Measurements from ENCODE around the gene UNC45B. TPM values are rescaled to one million over a fixed set of nuclear protein-coding genes. Genes with fewer than 3 reads are reported as not detected.
"Not testable (repeated sequence)": the region's sequence is repeated elsewhere in the genome, so short reads cannot be mapped to it uniquely, and the experiment has no call there.

The UNC45B gene
- 0.08 TPM for polyA plus RNA-seq (ENCODE audit: insufficient read length)
- long read RNA-seq, donor 1, result 0 reads
- long read RNA-seq, donor 2, result 0 reads
- long read RNA-seq, donor 3, result 0 reads
- long read RNA-seq, donor 4, result 0 reads
- long read RNA-seq, donor 5, result 0 reads
- long read RNA-seq, donor 6, result 0 reads
- long read RNA-seq, donor 7, result 0 reads
- long read RNA-seq, donor 8, result 0 reads

DNA sequence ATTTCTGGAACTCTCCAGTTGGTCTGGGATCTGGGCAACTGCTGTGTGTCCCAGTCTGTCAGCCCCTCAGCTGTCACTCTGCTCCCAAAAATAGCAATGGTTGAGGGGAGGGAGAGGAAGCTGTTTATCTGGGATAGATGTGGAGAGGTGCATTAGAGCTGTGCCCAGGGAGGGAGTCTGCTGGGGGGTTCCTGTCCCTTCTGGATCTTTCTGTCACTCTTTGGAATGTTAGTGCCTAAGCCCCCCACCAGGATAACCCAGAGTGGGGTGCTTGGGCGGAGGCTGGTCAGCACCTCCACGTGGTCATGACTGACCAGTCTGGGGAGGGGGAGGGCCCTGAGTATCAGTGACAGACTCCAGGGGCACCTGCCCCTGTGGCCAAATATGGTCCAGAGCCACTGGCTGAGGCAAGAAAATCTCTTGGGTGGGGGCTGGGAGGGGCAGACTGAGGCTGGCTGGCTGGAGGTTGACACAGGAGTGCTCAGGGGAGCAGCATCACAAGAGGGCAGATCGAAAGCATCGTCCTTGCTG, at the start of gene UNC45B:
Gene UNC45B, plus strand, starts transcription at position 443 of the 531 bp plus-strand sequence. CDS start 447 bp downstream, outside the sequence.
- DNase-seq, result no peak

GRCh38 chr17:35099908-35100307, 47.7 kb upstream of the UNC45B start:
- no peak for DNase-seq

DNA sequence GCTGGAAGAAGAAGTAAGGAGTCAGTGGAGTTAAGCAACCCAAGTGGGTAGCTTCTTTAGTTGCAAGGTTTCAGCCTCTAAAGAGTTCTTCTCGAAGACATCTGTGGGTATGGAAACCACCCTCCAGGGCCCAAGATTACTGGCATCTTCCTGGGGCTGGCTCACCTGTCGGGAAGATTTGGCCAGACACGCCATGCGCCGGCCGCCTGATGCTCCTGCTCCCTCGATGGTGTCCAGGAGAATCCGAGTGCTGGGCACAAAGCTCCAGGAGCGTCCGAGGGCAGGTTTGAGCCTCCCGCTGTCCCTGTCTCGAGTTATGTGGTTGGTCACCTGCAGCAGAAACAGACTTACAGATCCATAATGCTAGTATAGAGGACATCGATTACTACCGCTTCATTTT, 46.6 kb upstream of the UNC45B start:
- DNase-seq, result no peak

DNA sequence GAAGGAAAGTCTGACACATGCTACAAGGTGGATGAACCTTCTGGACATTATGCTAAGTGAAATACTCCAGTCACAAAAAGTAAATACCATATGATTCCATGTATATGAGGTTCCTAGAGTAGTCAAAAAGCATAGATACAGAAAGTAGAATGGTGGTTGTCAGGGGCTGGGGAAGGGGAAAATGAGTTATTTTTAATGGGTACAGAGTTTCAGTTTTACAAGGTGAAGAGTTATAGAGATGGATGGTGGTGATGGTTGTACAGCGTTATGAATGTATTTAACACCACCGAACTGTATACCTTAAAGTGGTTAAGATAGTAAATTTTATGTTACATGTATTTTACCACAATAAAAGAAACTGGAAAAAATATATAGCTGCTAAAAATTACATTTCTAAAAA, 45.9 kb upstream of the UNC45B start:
- no peak for DNase-seq

DNA sequence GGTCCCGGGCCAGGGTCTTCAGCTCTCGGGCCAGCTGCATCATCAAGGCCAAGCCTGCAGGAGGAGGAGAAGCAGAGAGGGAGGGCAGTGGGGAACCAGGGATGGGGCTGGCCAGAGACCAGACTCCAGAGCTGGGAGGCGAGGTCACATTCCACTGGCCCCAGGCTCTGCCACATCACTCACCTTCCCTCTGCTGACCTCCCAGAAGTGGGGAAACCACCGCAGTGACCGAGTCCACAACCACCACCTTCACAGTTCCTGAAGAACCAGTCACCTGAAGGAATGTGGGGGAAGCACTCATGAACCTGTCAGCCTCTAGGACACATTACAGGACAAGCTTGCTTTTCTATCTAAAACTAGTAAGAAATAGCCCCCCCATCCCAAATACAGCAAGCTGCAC, 44.3 kb upstream of the UNC45B start:
- no peak for DNase-seq

DNA sequence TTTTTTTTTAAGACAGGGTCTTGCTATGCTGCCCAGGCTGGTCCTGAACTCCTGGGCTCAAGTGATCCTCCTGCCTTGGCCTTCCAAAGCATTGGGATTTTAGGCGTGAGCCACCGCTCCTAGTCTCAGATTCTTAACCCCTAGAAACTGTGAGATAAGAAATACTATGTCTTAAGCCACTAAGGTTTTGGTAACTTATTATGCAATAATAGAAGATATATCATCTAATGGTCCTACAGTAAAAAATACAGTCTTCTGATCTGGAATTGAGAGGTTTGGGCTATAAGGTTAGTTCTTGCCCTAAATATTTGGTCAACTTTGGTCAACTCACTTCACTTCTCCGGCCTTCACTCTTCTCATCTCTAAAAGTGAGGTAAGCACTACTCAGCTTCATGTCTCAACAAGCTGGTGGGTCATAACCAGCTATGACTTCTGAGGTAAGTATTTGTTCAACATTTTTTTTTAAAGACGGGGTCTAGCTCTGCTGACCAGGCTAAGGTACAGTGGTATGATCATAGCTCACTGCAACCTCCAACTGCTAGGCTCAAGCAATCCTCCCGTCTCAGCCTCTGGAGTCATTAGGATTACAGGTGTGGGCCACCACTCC, 42.7 kb upstream of the UNC45B start:
- DNase-seq, result no peak

DNA sequence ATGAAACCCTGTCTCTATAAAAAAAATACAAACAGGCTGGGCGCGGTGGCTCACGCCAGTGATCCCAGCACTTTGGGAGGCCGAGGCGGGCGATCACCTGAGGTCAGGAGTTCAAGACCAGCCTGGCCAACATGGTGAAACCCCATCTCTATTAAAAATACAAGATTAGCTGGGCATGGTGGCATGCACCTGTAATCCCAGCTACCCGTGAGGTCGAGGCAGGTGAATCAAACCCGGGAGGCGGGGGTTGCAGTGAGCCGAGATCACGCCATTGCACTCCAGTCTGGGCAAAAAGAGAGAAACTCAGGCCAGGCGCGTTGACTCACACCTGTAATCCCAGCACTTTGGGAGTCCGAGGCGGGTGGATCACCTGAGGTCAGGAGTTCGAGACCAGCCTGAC, 36.8 kb upstream of the UNC45B start:
- DNase-seq, result not testable (repeated sequence)

DNA sequence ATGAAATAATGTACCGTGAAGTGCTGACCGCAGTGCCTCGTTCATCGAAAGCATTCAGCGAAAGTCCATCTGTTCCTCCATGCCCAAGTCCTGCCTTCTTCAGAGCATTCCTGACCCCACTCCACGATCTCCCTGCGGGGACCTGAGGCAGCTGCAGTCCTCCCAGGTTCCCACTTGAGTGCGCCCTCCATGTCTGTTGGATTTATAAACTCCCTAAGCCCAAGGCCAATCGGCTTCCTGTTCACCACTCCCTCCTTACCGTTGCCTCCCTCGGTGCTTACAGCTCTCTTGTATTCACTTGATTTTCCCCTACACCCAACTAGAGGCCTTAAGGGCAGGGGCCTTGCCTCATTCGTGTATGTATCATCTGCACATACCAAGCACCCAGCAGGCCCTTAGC, 30.8 kb upstream of the UNC45B start:
- no peak for DNase-seq

DNA sequence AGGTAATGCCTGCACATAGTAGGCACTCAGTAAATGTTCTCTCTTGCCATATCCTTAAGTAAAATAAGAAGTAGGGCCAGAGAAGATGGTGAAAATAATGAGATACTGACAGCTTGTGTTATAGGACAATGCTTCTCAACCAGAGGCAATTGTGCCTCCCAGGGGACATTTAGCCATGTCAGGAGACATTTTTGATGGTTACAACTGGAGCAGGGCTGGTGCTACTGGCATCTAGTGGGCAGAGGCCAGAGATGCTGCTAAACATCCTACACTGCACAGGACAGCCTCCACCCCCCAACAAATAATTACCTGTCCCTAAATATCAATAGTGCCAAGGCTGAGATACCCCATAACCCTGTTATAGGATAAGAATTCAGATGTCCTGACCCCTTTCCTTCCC, 29.6 kb upstream of the UNC45B start:
- DNase-seq, result no peak

GRCh38 chr17:35119370-35120165, 28.0 kb upstream of the UNC45B start, which contains the start of gene RAD51D:
RAD51D (minus strand) TSS chr17:35119860; CDS start chr17:35119613, 247 bp downstream.
- DNase-seq, result peak; percentile 75

GRCh38 chr17:35121315-35121714, 26.3 kb upstream of the UNC45B start, which contains the start of gene FNDC8:
FNDC8 (plus strand) TSS chr17:35121615; CDS start chr17:35121694, 79 bp downstream.
- no peak for DNase-seq

DNA sequence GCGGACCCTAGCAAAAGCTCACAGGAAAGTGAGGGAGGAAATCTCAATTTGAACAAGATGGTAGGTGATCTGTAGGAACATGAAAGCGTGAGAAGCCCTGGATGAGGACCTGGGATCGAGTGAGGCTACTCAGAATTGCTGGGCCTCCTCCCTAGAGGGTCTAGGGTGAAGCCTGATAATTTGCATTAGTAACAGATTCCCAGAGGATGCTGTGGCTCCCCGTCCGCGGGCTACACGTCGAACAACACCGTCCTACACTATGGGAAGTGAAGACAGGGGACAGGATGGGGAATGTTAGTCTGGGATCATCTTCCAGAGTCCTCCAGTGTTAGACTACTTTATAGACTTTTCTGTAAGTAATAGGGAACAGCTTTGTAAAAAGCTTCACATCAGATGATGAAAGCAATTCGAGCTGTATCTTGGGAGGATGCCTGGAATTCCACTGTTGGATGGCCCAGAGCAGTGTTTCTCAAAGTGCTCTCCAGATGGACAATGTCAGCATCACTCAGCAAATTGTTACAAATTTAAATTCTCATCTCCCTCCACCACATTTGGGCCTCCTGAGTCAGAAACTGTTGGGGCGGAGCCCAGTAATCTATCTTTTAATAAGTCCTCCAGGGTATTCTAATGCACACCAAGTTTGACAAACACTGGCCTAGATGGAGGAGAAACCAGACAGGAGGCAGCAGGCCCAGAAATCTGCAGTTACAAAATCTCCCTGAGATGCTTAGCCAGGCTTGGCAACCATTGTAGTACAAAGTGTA, 19.7 kb upstream of the UNC45B start:
- no peak for DNase-seq

- DNase-seq, result no peak
Measured at GRCh38 chr17:35129154-35129972, 18.3 kb upstream of the UNC45B start.

DNA sequence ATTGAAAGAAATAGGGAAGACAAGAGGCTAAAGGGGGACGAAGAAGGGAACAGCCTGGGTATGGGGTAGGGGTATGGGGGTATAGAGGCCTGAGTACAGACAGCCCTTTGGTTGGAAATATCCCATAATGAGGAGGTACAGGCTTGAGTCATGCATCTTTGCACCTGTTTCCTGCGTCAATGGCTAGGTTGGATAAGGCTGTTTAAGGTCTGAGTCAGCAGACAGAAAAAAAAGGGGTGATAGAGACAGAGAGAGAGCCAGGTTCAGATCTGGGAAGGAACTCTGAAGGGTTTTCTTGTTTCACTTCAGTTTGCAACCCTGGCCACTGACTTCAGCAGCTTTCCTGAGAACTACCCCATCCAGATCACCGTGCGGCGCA, 17.7 kb upstream of the UNC45B start:
- no peak for DNase-seq

DNA sequence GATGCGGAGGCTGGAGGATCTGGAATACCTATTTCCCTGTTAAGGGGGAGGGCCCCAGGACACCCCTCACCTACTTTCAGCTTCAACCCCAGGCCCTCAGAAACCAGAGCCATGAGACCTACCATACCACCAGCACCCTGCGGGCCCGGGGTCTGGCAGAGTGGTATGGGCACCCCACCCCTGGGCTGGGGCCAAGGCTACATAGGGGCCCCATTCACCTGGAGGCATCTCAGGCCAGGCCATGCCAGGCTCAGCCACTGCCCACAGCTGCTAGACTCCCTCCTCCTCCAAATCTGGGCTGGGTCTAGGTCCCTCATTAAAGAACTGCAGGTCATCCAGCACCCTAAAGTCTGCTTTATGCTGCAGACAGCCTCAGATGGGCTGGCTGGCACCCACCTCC, 17.2 kb upstream of the UNC45B start:
- DNase-seq, result no peak

DNA sequence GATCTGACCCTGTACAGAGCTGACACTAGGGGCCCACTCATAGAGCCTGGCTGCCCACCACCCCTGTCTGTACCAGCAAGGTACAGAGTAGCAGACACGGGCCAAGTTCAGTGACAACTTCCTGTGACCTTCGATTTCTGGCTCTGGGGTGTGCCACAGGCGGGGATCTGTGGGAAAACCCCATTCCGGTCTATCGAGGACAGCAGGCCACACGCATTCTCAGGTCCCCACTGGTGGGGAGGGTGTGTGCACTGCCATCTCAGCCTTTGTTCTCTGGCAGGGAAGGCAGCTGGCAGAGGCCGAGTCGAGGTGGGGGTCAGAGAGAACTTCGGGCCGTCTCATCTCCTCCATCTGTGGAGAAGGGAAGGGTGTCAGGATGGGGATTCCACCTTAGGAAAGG, 15.5 kb upstream of the UNC45B start:
- DNase-seq, result no peak

DNA sequence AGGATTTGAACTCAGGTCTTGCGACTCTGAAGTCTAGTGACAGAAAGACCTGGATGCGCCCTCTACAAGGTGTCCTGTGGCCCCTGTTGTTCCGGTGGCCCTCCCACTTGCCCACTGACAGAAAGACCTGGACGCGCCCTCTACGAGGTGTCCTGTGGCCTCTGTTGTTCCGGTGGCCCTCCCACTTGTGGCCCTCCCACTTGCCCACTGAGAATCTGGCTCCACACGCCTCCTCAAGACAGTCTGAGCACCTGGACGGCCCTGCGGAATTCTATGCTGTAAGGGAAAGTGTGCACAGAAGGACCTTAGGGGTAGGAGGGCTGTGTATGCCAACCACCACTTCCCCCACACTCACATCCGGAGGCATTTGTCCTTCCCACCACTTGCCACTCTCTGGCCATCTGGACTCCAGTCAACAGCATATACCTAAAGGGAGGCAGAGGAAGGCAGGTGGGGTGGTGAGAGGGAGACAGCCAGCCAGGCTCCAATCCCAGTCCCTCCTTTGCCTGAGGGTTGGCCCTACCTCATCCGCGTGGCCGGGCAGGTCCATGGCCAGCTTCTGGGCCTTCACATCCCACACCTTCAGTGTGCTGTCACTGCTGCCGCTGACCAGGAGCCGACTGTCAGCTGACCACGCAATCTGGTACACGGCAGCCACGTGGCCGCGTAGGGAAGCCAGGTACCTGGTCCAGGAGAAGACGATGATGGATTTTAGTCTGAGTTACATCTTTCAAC, 14.6 kb upstream of the UNC45B start:
- DNase-seq, result no peak

- DNase-seq, result no peak
Measured at GRCh38 chr17:35135322-35135721, 12.3 kb upstream of the UNC45B start.

DNA sequence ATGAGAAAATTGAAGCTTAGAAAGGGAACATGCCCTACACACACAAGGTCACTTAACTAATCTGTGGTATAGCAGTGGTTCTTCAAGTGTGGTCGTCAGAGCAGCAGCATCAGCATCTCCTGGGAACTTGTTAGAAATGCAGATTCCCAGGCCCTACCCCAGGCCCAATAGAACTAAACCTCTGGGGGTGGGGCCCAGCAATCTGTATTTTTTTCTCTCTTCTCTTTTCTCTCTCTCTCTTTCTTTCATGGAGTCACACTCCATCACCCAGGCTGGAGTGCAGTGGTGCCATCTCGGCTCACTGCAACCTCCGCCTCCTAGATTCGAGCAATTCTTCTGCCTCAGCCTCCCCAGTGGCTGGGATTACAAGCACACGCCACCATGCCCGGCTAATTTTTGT, 9.4 kb upstream of the UNC45B start:
- no peak for DNase-seq

DNA sequence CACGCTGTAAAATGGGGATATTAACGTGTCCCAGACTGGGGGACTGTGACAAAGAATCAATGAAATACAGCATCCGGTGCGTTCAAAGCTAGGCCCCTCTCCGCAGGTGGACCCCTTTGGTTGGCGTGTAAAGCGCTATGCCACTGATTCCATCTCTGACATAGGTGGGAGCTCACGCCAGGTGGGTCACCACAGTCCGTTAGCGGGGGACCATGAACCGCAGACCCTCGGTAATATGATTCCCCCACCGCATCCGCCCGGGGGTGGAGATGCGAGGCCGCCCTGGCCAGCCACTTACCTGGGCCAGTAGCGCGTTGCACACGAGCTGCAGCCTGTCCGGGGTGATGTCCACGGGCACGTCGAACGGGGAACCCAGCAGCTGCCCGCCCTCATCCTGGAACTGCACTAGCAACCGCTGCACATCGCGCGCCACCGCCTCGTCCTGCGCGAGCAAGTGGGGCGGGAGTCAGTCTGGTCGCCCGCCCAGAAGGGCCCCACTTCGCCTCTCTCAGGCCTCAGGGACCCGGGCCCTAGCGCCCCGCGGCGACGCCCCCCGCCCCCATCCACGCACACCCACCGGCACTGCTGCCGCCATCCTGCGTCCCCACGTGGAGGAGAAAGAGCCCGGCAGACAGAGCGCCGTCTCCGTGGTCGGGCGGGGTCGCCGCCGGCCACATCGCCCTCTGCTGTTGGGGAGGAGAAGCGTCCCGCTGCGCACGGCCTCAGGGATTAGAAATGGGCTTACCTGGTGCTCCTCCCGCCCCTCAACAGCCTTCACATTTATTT, 5.7 kb upstream of the UNC45B start, which contains the start of gene NLE1:
Gene NLE1, minus strand, starts transcription at position 623 of the 786 bp plus-strand sequence. Its CDS starts 28 bp downstream, at position 595.
- peak; percentile 62 for DNase-seq
